ENCODE measurements around the gene RWDD3. TPM values are rescaled to one million over a fixed set of nuclear protein-coding genes. Genes with fewer than 3 reads are reported as not detected.

Gene RWDD3
- total RNA-seq (2014; rRNA removed; shearing (Covaris generic); ENCODE audit: low replicate concordance), result 12.0 and 15.9 TPM in 2 replicates

DNA sequence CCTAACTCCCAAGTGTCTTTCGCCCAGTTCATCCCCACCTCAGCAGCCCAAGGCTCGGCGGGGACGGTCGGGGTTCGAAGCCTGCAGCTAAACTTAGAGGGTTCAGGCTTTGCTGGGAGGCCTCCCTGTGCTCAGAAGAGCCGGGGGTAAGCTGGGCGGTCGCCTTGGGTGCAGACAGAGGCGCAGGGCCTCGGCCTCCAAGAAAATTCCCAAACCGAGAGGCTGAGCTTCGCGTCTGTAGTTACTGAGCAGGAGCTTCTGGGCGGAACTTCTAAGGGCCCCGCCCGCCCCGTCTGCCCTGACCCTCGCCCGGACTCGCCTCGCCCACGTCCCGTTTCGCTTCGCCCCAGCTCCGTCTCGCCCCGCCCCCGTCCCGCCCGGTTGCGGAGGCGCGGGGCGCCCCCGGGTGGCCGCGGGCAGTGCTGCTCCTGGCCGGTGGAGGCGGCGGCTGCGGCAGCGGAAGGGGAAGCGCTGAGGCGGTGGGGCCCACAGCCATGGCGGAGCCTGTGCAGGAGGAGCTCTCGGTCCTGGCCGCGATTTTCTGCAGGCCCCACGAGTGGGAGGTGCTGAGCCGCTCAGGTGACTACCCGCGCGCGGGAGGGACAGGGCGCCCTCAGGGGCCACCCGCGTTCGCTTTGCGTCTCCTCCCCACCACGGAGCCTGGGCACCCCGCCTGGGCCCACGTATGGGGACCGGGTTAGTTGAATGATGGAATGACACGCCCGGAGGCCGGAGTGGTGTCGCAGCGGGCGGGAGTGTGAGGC, at the start of gene RWDD3:
Gene RWDD3 (plus strand): TSS at position 474 of the 764 bp plus-strand sequence. CDS start 21 bp downstream, at position 495.
- peak; percentile 87 for DNase-seq (ENCODE audit: low read depth)
- in situ Hi-C loops (cut with HindIII; ENCODE audit: low pct_unique_long_range_greater_than_20kb, low sequenced_read_pairs), result no loop called here

DNA sequence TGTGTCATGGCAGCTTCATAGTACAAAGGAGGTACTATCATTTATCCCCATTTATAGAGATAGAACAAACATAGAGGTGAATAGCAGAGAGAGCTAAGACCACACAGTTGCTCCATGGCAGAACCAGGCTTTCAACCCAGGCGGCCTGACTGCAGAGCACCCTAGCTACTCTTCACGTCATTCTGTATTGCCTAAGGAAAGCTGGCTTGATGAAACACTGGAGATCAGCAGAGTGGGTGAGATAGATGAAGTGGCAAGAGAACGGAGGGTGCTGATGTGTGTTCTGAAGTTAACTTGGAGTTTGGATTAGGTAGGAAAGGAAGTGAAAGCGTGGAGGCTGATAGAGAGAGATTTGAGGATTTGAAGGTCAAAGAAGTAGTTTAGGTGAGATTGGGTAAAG, 47.9 kb upstream of the RWDD3 start:
- in situ Hi-C loops (cut with HindIII; ENCODE audit: low pct_unique_long_range_greater_than_20kb, low sequenced_read_pairs), result no loop called here
- DNase-seq (ENCODE audit: low read depth), result no peak

- DNase-seq (ENCODE audit: low read depth), result no peak
Observed at GRCh38 chr1:95193591-95193990, 40.4 kb upstream of the RWDD3 start.

DNA sequence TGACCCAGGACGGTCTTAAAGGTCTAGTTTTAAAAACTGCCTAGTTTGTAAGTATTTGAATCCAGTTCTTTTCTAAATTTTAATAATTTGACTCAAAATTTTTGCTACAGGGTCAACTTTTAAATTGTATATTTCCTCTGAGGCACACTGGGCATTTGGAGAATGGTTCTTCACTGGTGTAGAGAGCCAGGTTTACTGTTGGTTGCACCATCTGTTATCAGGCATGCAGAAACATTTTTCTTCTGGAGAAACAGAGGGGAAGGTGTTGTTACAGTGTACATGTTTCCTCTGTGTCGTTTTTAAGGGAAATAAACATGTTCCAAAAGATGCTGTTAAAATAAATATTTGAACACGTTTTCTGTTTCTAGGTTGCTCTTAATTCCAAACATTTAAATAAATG, 39.0 kb upstream of the RWDD3 start:
- DNase-seq (ENCODE audit: low read depth), result no peak
- in situ Hi-C loops (cut with HindIII; ENCODE audit: low pct_unique_long_range_greater_than_20kb, low sequenced_read_pairs), result no loop called here

More at GRCh38 chr1:95193591-95193990, 40.4 kb upstream of the RWDD3 start:
- in situ Hi-C loops (cut with HindIII; ENCODE audit: low pct_unique_long_range_greater_than_20kb, low sequenced_read_pairs), result no loop called here

GRCh38 chr1:95196017-95196416, 38.0 kb upstream of the RWDD3 start:
- in situ Hi-C loops (cut with HindIII; ENCODE audit: low pct_unique_long_range_greater_than_20kb, low sequenced_read_pairs), result no loop called here

GRCh38 chr1:95197616-95198252, 36.3 kb upstream of the RWDD3 start:
- no peak for DNase-seq (ENCODE audit: low read depth)
- in situ Hi-C loops (cut with HindIII; ENCODE audit: low pct_unique_long_range_greater_than_20kb, low sequenced_read_pairs), result no loop called here

More at GRCh38 chr1:95196017-95196416, 38.0 kb upstream of the RWDD3 start:
- DNase-seq (ENCODE audit: low read depth), result no peak

DNA sequence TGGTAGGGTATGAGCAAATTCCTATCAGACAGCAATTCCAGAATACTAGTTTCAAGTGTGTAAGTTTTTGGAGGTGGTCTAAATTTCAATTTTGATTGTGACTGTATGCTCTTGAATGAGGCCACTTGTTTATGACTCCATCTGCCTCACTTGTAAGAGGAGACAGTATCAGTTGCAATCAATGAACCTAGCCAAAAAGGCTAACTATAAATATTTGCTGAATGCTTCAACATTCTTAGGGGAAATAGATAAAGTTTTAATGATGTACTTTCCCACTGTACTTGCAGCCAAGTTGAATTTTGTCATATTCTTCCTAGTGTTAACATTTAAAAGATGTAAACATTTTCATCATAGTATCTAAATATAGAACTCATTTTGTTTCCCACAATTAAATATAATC, 32.1 kb upstream of the RWDD3 start:
- DNase-seq (ENCODE audit: low read depth), result no peak
- in situ Hi-C loops (cut with HindIII; ENCODE audit: low pct_unique_long_range_greater_than_20kb, low sequenced_read_pairs), result no loop called here

- no peak for DNase-seq (ENCODE audit: low read depth)
- in situ Hi-C loops (cut with HindIII; ENCODE audit: low pct_unique_long_range_greater_than_20kb, low sequenced_read_pairs), result no loop called here
Observed at GRCh38 chr1:95203908-95204437, 30.0 kb upstream of the RWDD3 start.

GRCh38 chr1:95206514-95206913, 27.5 kb upstream of the RWDD3 start:
- in situ Hi-C loops (cut with HindIII; ENCODE audit: low pct_unique_long_range_greater_than_20kb, low sequenced_read_pairs), result no loop called here
- no peak for DNase-seq (ENCODE audit: low read depth)

- in situ Hi-C loops (cut with HindIII; ENCODE audit: low pct_unique_long_range_greater_than_20kb, low sequenced_read_pairs), result no loop called here
- DNase-seq (ENCODE audit: low read depth), result no peak
Observed at GRCh38 chr1:95207223-95207935, 26.6 kb upstream of the RWDD3 start.

- in situ Hi-C loops (cut with HindIII; ENCODE audit: low pct_unique_long_range_greater_than_20kb, low sequenced_read_pairs), result no loop called here
- no peak for DNase-seq (ENCODE audit: low read depth)
Observed at GRCh38 chr1:95208876-95209275, 25.1 kb upstream of the RWDD3 start.

DNA sequence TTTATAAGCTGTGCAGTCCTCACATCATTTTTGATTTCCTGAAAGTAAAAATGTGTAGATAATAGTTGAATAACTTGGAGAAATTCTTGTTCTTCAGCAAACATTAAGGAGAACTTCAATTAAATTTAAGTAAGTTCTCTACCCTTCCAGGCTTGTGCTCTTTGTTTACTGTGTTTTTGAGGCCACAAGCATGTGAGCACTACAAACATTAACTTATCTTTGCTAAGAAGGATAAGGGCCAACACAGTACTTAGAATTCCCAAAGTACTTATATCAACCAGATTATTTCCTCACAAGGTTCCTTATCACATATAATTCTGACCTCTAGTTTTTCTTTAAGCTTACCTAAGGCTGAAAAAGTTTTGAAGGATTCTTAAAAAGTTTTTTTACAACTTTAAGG, 24.7 kb upstream of the RWDD3 start:
- in situ Hi-C loops (cut with HindIII; ENCODE audit: low pct_unique_long_range_greater_than_20kb, low sequenced_read_pairs), result no loop called here
- no peak for DNase-seq (ENCODE audit: low read depth)

DNA sequence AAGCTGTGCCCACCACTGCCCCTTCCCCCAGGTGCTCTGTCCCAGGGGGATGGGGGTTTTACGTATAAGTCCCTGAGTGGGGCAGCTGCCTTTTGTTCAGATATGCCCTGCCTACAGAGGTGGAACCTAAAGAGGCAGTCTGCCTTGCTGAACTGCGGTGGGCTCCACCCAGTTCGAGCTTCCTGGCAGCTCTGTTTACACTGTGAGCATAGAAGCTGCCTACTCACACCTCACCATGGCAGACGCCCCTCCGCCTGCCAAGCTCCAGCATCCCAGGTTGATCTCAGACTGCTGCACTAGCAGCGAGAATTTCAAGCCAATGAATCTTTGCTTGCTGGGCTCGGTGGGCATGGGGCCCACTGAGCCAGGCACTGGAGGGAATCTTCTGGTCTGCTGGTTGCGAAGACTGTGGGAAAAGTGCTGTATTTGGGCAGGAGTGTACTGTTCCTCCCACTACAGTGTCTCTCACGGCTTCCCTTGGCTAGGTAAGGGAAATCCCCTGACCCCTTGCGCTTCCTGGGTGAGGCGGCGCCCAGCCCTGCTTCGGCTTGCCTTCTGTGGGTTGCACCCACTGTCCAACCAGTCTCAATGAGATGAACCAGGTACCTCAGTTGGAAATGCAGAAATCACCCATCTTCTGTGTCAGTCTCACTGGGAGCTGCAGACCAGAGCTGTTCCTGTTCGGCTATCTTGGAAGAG, 17.6 kb upstream of the RWDD3 start:
- in situ Hi-C loops (cut with HindIII; ENCODE audit: low pct_unique_long_range_greater_than_20kb, low sequenced_read_pairs), result no loop called here
- no peak for DNase-seq (ENCODE audit: low read depth)

DNA sequence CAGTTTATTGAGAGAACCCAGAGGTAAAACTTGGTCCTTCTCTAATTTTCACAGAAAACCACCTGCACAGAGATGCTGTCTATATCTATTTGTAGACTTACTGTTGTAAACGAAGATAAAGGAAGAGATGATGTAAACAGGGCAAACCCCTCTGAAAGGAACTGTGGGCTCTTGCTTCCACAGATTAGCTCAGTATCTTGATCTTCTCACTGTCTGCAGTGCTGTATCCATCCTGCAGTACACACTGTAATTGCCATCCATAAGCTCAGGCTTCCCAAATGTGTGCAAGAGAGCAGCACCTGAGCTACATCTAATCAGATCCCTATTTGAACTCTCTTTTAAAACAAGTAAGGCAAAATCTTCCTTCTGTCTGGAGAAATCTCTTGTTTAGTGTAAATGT, 16.6 kb upstream of the RWDD3 start:
- DNase-seq (ENCODE audit: low read depth), result no peak
- in situ Hi-C loops (cut with HindIII; ENCODE audit: low pct_unique_long_range_greater_than_20kb, low sequenced_read_pairs), result no loop called here

- no peak for DNase-seq (ENCODE audit: low read depth)
- in situ Hi-C loops (cut with HindIII; ENCODE audit: low pct_unique_long_range_greater_than_20kb, low sequenced_read_pairs), result no loop called here
Observed at GRCh38 chr1:95219407-95219806, 14.6 kb upstream of the RWDD3 start.

DNA sequence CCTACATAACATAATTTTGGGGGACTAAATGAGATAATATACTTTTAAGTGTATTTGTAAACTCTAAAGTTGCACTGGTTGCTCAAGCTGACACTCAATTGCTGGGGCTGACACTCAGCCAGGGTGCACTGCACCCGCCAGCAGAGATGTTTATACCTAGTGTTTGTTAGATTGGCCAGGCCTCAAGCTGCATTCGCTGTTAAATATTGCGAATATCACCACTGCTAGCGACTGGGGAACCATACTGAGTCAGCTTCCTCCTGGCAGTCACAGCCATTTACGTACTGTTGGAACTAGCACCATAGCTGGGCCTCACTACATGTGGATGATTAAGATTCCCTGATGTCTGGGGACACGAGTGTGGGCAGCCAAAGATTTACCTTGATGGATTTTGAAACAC, 12.7 kb upstream of the RWDD3 start:
- in situ Hi-C loops (cut with HindIII; ENCODE audit: low pct_unique_long_range_greater_than_20kb, low sequenced_read_pairs), result no loop called here
- no peak for DNase-seq (ENCODE audit: low read depth)

DNA sequence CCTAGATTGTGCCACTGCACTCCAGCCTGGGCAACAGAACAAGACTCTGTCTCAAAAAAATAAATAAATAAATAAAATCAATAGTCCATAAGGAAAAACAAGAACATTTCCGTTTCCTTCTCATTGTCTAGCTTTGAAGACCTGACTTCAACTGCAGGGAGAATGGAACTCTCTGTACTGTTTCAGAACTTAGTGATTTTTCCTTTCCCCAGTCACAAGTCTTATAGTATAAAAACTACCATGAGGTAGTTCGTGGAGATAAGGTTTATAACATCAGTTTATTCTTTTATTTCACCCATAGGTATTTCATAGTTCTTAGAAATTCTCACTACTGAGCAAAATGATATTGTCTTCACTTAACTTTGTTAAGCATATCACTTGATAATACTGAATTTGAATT, 11.4 kb upstream of the RWDD3 start:
- in situ Hi-C loops (cut with HindIII; ENCODE audit: low pct_unique_long_range_greater_than_20kb, low sequenced_read_pairs), result no loop called here
- no peak for DNase-seq (ENCODE audit: low read depth)

- in situ Hi-C loops (cut with HindIII; ENCODE audit: low pct_unique_long_range_greater_than_20kb, low sequenced_read_pairs), result no loop called here
- DNase-seq (ENCODE audit: low read depth), result no peak
Observed at GRCh38 chr1:95223110-95223509, 10.9 kb upstream of the RWDD3 start.

All from Caki2 (cell line).